AG04449 (cell line): Measurements from ENCODE around the gene FN3KRP.

Source experiments
- CTCF ChIA-PET: fragments of 350-600 bp; formaldehyde crosslinking; extraction: SDS; loops from one replicate; lab custom pipeline; 2021; ENCODE audit warnings: antibody characterized with exemption; lab: Yijun Ruan, JAX
- POLR2A ChIA-PET: fragments of 400-600, 350-600 bp; formaldehyde crosslinking; extraction: SDS; loops from one replicate; lab custom pipeline; 2020; ENCODE audit warnings: antibody characterized with exemption, inconsistent platforms; lab: Yijun Ruan, JAX
- DNase-seq: peaks from one replicate; pipeline ENCODE4 v3.0.0-alpha.2; 2010; ENCODE audit warnings: low read depth, low spot score
- H3K4me3 ChIP-seq: 2 replicates; pipeline ENCODE4 v1.5.1; 2011; ENCODE audit warnings: low read depth, mild to moderate bottlenecking, control low read depth, low read length
- CTCF ChIP-seq: IDR thresholded peaks from one replicate; pipeline ENCODE4 v1.5.1; 2011; ENCODE audit warnings: mild to moderate bottlenecking, moderate library complexity, low read length, control low read depth, inconsistent platforms; ENCODE audit not compliant: insufficient read depth; ENCODE audit errors: missing control alignments

The FN3KRP gene

GRCh38 chr17:82692268-82692667 lies 24.2 kb upstream of the FN3KRP start:
- POLR2A ChIA-PET: no interaction called here
- TF ChIP-seq CTCF: no peak
- no peak for DNase-seq
- CTCF ChIA-PET: no interaction called here
- H3K4me3 ChIP-seq: no peak overlapping the region

DNA sequence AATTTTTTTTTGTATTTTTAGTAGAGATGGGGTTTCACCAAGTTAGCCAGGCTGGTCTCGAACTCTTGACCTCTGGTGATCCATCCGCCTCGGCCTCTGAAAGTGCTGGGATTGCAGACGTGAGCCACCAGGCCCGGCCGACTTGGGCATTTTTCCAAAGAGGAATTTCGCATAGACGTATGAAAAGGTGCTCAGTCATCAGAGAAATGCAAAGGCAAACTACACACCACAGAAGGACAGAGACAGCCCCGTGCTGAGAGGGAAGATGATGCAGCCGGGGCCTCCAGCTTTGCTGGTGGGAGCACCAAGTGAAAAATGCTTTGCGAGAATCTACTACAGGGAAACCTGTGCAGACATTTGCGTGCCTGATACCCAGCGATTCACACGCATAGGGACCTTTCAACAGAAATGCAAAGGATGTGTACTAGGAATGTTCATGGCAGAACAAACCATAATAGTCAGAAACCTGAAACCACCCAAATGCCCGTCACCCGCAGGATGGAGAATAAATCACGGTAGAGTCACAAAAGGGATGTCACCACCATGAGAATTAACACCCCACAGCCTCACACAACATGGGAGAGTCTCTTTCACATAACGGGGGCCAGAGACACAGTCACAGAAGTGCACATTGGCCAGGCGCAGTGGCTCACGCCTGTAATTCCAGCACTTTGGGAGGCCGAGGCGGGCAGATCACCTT lies 23.2 kb upstream of the FN3KRP start:
- CTCF ChIA-PET: no interaction called here
- POLR2A ChIA-PET: no interaction called here
- no peak for DNase-seq

DNA sequence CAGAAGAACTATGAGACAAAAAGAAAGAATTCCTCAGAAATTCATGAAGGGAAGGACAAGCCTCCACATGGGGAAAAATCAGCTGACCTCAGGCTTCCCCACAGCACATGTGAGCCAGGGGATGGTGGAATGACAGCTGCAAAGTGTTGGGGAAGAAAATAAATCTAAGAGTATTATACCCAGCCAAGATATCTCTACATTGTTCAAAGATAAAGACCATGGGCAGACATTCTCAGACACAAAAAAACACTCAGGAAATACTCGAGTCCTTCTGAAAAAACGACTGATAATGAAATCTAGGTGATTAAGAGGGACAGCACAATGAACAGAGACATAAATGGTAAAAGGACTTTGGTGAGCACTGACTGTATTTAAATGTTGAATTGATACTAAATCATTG lies 21.9 kb upstream of the FN3KRP start:
- H3K4me3 ChIP-seq: no peak overlapping the region
- ChIA-PET POLR2A (no interaction called here), CTCF (interaction anchor here (0.9 kb wide), 1 partner anchor 9 kb away, joined by 3 read pairs; no protein-coding TSS in a partner anchor)
- DNase-seq: no peak
- no peak for TF ChIP-seq CTCF

More for the DNA sequence above, 23.2 kb upstream of the FN3KRP start:
- TF ChIP-seq CTCF: no peak
- no peak overlapping the region for H3K4me3 ChIP-seq

- no peak for DNase-seq
- POLR2A ChIA-PET: no interaction called here
- no peak for TF ChIP-seq CTCF
- H3K4me3 ChIP-seq: no peak overlapping the region
- CTCF ChIA-PET: no interaction called here
Measured at GRCh38 chr17:82696259-82696658, 20.2 kb upstream of the FN3KRP start.

DNA sequence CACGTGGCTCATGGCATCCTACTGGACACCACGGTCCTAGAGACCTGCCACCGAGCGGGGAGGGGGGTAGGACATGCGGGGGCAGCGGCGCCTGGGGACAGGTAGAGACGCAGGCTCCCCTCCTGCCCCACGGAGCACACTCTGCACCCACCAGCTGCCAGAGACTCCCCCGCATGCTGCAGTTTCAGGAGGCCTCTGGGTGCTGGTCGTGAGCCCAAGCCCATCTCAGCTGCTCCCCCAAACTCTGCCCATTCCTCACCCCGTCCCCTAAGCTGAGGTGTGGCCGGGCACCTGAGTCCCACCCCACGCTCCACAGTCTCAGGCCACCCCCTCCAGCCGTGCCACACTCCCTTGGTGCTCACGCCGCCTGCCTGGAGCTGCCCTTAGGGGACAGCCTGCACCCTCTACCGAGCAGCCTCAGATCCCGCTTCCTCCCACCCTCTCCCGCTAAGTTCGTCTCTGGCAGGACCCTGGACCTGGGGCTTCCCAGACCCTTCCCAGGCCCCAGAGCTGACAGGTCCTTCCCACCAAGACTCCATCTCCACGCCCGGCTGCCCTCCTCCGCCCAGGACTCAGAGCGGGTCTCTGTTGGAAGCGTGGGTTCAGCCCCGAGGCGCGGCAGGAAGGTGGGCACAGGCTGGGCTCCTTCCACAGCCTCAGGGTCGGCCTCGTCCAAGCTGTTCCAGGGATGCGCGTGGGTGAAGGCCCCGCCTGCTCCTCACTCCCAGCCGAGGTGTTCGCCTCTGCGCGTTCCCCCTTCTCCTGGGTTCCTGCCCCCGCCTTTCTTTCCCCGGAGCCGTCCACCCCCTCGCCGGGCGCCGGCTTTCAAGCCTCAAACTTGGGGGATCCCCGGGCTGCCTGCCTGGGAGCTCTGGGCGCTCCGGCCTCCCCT lies 19.3 kb upstream of the FN3KRP start:
- CTCF ChIA-PET: no interaction called here
- H3K4me3 ChIP-seq: peak overlapping the region; percentile 71

More for the DNA sequence above, 19.3 kb upstream of the FN3KRP start:
- POLR2A ChIA-PET: no interaction called here
- no peak for TF ChIP-seq CTCF
- no peak for DNase-seq
